NCI-H345 treated with DMSO at 0.1 percent for 48 hours (cell line): Measurements from ENCODE around the gene MFN2.

Experiments
- DNase-seq: peaks from one replicate; lab custom pipeline; 2025; ENCODE audit not compliant: unreplicated experiment; lab: John Stamatoyannopoulos, UW

The MFN2 gene

DNA sequence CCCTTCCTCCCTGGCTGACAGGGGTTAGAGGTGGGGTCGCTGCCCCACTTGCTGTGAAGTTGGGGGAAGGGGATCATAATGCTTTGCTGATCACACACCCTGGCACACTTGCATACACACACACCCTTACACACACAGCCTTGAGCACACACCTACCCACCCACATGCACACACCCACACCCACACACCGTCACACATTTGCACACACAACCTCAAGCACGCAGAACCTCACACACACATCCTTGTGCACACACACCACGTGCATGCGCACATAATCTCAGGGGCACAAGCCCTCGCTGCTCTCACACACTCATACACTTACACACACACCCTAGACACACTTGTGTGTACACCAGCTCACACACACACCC lies 66.5 kb downstream of the MFN2 start:
- DNase-seq: no peak

DNA sequence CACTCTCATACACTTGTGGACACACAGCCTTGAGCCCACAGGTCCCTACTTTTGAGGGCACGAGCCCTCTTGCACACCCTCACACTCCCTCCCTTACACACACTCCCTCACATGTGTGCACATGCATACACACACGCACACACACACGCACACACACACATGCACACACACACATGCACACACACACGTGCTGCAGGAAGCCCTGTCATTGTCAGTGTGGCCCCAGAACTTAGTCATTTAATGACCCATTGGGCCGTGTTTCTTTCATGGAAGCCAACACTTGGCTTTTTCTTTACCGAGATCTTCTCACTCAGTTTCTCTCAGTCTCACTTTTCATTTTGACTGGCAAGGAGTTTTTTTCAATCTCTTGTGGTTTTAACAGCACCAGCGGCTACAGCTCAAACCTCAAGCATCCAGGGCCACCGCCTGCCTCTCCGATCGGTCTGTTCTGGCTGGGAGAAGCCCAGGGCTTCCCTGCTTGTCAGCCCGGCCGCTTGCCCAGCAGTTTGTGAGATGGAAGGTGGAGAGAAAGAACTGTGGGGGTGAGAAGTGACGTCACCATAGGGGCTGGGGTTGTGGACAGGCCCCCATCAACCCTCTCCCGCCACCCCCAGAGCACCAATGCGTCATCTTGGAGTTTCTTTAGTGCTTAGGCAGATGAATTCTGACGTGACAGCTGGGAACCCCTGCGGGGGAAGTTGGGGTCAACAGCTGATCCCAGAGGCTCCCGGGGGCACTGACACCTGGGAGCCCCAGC lies 67.1 kb downstream of the MFN2 start:
- no peak for DNase-seq

GRCh38 chr1:12048372-12048771 lies 68.1 kb downstream of the MFN2 start:
- DNase-seq: no peak

- no peak for DNase-seq
Observed at GRCh38 chr1:12049616-12050015, 69.4 kb downstream of the MFN2 start.

DNA sequence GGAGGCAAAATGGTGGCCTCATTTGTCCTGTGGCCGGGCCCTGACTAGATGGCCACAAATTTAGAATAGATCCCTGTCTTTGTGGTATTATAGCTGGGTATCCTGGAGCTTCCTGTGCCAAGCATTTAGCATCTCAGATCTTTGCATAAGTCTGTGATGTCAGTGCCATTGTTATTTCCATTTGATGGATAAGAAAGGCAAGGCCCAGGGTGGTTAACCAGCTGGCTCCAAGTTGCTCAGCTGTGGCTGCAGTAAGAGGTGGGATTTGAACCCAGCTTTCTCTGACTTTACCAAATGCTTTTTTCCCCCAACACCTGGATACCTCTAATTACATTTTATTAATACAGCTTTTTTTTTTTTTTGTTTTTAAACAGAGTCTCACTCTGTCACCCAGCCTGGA lies 71.1 kb downstream of the MFN2 start:
- DNase-seq: no peak

DNA sequence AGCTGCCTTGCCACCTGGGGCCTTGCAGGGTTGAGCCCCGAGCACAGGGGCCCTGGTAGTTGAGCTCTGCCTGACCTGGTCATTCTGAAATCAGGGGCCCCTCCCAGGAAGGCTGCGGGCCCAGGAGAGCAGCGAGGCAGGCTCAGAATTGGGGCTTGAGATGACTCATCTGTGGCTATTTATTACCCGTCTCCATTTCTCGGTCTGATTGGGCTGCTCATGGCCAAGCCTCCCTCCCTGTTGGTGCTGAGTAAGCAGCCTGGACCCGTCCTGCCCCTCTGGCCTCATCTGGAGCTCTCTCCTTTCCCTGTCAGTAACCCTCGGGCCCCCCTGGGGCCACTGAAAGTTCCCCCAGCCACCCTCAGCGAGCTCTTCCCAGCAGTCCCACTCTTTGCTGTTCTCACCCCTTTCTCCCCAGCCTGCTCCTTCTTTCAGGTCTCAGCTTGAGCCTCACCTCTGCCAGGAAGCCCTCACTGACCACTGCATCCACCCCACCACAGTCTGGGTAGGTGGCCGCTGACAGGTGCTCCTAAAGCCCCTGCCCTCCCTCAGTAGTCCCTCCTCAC lies 71.8 kb downstream of the MFN2 start:
- DNase-seq: no peak

- no peak for DNase-seq
Observed at GRCh38 chr1:12052997-12053686, 72.9 kb downstream of the MFN2 start.

- no peak for DNase-seq
Observed at GRCh38 chr1:12053752-12054548, 73.7 kb downstream of the MFN2 start.

GRCh38 chr1:12055259-12055658 lies 75.0 kb downstream of the MFN2 start:
- DNase-seq: no peak

DNA sequence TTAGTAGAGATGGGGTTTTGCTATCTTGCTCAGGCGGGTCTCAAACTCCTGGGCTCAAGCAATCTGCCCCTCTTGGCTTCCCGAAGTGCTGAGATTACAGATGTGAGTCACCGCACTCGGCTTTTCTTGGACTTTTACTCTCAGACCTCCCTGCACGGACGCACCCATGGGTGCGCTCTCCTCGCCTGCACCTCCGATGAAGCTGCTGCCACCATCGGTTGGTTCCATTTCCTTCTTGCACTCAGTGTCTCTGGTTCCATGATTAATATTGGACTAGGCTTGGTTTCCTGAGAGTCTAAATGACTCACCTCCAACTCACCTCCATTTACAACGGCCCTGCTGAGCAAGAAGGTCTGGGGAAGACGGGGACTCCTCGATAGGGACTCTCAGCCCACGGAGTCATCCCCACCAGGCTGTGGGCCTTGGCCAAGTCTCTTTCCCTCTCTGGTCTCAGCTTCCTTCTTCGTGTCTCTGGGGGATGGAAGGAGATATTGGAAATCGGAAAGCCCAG lies 76.1 kb downstream of the MFN2 start:
- DNase-seq: no peak

GRCh38 chr1:12057382-12057781 lies 77.1 kb downstream of the MFN2 start:
- DNase-seq: no peak

GRCh38 chr1:12057940-12058687 lies 77.9 kb downstream of the MFN2 start:
- no peak for DNase-seq

- no peak for DNase-seq
Observed at GRCh38 chr1:12059226-12059625, 79.0 kb downstream of the MFN2 start.

GRCh38 chr1:12059722-12060464 lies 79.6 kb downstream of the MFN2 start:
- no peak for DNase-seq

DNA sequence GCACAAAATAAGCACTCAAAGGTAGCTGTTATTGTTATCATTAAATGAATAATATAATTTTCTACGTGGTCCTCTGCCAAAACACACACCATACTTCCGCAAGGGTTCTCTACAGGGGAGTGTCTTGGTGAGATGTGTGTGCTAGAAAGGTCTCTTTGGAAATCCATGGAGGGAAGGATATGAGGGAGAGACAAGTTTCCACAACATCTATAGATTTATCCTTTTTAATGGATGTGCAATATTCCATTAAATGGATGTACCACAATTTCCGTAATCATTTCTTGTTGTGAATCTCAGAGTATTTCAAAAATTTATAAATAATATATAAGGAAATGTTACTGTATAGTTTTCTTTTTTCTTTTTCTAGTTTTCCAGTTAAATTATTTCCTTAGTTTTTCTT lies 80.3 kb downstream of the MFN2 start:
- DNase-seq: no peak
